ES-I3 (cell line): ENCODE results near the gene KIAA0930.

Experiments used
- H3K36me3 ChIP-seq: 2 replicates; pipeline ENCODE4 v1.6.1; 2013; ENCODE audit warnings: mild to moderate bottlenecking, low read length, control low read depth, moderate library complexity; ENCODE audit not compliant: insufficient read depth
- H3K4me1 ChIP-seq: 2 replicates; pipeline ENCODE4 v1.6.1; 2013; ENCODE audit warnings: mild to moderate bottlenecking, control low read depth, low read length; ENCODE audit not compliant: insufficient read depth
- H3K9ac ChIP-seq: 2 replicates; pipeline ENCODE4 v1.6.1; 2013; ENCODE audit warnings: low read depth, mild to moderate bottlenecking, low read length, moderate library complexity
- H3K9me3 ChIP-seq: 2 replicates; pipeline ENCODE4 v1.6.1; 2013; ENCODE audit warnings: mild to moderate bottlenecking, low read length, moderate library complexity; ENCODE audit not compliant: control insufficient read depth, insufficient read depth

KIAA0930 gene

DNA sequence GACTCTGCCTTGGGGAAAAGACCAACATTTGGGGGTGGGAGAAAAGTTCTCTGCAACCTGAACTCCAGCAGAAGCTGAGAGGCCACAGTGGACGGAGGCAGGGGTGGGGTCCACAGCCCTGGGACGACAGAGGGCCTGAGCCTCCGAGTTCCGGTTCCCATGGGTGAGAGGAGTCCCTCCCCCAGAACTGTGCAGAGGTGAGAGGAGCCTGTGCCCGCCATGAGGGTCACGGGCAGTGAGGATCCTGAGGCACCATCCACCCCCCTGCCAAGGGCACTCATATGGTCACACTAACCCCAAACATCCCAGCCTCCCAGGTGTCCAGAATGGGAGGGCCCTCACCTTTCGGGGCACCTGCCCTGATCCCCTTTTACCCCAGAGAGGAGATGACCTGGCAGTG is 30.5 kb downstream of the KIAA0930 start:
- peaks cover 13% of the 10 kb centered on the region; the same call in 1 of the 2 replicates for H3K4me1 ChIP-seq

DNA sequence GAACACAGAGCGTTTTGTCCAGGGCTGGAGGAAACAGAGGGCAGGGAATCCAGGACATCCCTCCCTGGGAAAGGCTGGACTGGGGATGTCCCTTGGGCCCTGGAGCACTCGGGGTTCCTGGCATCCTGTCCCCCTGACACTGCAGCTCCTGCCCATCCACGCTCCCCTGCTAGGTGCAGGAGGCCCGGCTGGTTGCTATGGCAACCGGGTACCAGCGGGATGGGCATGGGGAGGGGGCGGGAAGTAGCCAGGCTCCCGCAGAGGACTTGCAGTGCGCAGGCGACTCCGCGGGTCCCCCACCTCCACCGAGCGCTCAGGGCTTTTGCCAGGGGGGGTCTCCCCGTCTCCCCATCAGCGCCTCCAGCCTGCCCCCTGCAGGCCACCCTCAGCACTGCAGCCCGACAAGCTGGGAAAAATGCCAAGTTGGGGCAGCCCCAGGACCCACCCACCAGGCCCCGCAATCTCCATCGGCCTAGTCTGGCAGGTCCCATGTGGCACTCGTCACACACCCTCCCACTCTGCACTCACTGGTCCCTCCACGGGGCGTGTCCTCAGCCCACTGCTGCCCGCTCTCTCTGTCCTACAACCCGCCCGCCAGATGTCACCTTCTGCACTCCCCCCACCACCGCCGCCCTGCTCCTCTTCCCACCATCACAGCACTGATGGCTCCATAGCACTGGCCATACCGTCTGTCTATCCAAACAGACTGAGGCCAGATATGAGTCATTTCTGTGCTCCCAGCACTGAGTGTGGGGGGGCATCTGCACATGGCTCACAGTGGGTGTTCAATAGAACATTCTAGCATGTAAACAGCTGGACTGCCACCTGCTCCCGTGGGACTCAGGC is 31.5 kb downstream of the KIAA0930 start:
- Histone ChIP-seq H3K9ac (no peak overlapping the region), H3K4me1 (peaks cover 13% of the 10 kb centered on the region; the same call in 1 of the 2 replicates), H3K36me3 (no peaks in the 10 kb centered on the region; the same call in 1 of the 2 replicates), H3K9me3 (no peaks in the 10 kb centered on the region)

More for the DNA sequence above, 30.5 kb downstream of the KIAA0930 start:
- Histone ChIP-seq H3K9ac (no peak overlapping the region), H3K36me3 (no peaks in the 10 kb centered on the region; the same call in 1 of the 2 replicates), H3K9me3 (no peaks in the 10 kb centered on the region)

DNA sequence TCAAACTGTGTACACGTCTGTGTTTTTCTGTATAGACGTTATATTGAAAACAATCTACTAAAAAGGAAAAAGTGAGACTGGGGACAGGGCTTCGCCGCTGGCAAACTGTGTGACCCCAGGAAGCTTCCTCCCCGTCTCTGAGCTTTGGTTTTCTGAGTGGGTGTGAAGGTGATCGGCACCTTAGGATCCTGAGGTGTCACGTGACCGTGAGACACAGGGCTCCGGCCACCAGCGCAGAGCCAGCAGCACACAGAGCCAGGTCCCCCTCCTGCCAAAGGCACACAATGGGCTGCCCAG is 32.0 kb downstream of the KIAA0930 start:
- Histone ChIP-seq H3K36me3 (no peaks in the 10 kb centered on the region; the same call in 1 of the 2 replicates), H3K4me1 (peaks cover 13% of the 10 kb centered on the region; the same call in 1 of the 2 replicates), H3K9me3 (no peaks in the 10 kb centered on the region), H3K9ac (no peak overlapping the region)

GRCh38 chr22:45207981-45208664 is 32.6 kb downstream of the KIAA0930 start:
- Histone ChIP-seq H3K9ac (no peak overlapping the region), H3K9me3 (no peaks in the 10 kb centered on the region), H3K4me1 (peaks cover 13% of the 10 kb centered on the region; the same call in 1 of the 2 replicates), H3K36me3 (no peaks in the 10 kb centered on the region; the same call in 1 of the 2 replicates)

DNA sequence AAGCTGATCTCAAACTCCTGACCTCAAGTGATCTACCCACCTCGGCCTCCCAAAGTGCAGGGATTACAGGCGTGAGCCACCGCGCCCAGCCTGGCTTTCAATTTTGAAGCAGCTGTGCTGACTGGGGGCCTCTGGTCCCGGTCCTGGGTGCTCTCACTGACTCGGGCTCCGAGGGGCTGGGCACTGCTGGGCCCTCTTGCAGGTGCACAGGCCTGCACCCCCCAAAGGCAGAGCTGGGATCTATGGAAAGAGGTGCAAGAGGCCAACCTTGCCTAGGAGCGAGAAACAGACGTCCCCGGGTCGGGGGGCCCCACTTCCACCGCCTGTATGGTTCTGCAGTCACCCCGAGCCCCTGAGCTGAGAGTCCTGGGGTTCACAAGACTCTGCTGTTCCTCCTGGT is 33.2 kb downstream of the KIAA0930 start:
- Histone ChIP-seq H3K4me1 (peaks cover 9% of the 10 kb centered on the region; the same call in 1 of the 2 replicates), H3K9me3 (no peaks in the 10 kb centered on the region), H3K36me3 (peaks cover 4% of the 10 kb centered on the region), H3K9ac (no peak overlapping the region)

- no peaks in the 10 kb centered on the region for H3K9me3 ChIP-seq
- peaks cover 5% of the 10 kb centered on the region for H3K36me3 ChIP-seq
- H3K9ac ChIP-seq: no peak overlapping the region
- 0 out of 2 replicates have a peak, but pooled peaks cover 2% of the 10 kb centered on the region for H3K4me1 ChIP-seq
Observed at GRCh38 chr22:45206233-45206632, 34.5 kb downstream of the KIAA0930 start.

DNA sequence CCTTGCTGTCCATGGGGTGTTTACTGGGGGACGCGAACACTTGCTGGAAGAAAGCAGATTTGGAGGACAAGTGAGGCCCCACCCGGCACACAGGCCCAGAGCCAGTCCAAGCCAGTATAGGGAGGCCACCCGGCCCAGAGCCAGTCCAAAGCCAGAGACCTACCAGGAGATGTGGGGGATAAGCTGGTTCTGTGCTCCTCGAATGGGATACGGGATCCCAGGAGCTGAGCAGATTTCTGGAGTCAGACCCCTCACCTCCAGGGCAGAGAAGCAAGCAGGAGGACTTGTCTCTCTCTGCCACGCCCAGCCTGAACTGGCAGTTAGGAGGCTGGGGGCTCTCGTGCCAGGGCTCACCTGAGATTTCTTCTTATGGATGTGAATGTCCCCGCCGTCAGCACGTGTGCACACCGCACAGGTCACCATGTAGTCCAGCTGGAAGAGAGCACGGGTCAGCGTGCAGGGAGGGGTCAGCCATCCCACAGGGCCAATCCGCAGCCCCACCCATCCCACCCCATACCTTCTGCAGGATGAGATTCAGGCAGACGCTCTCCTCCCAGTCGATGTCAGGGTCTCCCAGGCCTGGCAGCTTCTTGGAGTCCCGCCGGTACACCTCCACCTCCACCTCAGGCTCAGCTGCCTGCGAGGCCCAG is 35.3 kb downstream of the KIAA0930 start:
- Histone ChIP-seq H3K9ac (no peak overlapping the region), H3K4me1 (0 out of 2 replicates have a peak, but pooled peaks cover 4% of the 10 kb centered on the region), H3K9me3 (no peaks in the 10 kb centered on the region), H3K36me3 (peaks cover 8% of the 10 kb centered on the region; the same call in 1 of the 2 replicates)

- H3K36me3 ChIP-seq: peaks cover 8% of the 10 kb centered on the region
- H3K9me3 ChIP-seq: no peaks in the 10 kb centered on the region
- H3K9ac ChIP-seq: no peak overlapping the region
- 0 out of 2 replicates have a peak, but pooled peaks cover 4% of the 10 kb centered on the region for H3K4me1 ChIP-seq
Observed at GRCh38 chr22:45204819-45205218, 35.9 kb downstream of the KIAA0930 start.

- Histone ChIP-seq H3K9ac (no peak overlapping the region), H3K4me1 (peaks cover 4% of the 10 kb centered on the region; the same call in 1 of the 2 replicates), H3K36me3 (peaks cover 8% of the 10 kb centered on the region), H3K9me3 (no peaks in the 10 kb centered on the region)
Observed at GRCh38 chr22:45204241-45204640, 36.5 kb downstream of the KIAA0930 start.

DNA sequence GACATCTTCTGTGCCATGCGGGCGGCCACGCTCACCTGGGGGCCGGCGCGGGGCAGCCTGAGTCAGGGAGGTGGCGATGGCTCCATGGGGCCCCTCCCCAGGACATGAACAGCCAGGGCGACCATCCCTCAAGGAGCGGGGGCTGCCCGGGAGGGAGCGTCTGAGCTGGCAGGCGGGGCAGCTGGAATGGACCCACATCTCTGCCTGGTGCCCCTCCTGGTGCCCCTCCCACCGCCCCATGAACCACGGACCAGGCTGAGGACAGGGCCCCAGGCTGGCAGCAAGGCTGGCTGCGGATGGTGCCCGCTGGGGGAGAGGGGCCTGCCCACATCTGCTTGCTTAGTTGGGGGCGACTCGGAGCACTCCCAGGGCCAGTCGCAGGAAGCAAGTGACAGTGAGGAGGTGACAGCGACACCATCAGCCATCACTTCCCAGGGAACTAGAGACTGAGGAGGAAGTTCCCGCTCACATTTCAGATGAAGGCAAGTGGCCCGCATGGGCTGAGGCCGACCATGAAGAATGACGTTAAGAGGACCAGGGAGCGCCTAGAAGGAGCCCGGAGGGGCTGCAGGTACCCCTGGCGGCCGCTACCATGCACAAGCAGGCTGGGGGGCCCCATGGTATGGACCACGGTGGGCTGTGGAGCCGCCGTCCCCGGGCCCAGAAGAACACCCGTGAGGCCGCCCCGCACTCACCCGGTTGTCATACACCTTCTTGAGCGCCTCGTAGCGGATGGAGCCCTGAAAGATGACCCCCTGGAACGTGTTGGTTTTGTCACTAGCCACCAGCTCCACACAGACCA is 37.3 kb downstream of the KIAA0930 start:
- Histone ChIP-seq H3K9ac (no peak overlapping the region), H3K4me1 (peaks cover 9% of the 10 kb centered on the region; the same call in 1 of the 2 replicates), H3K36me3 (peaks cover 8% of the 10 kb centered on the region), H3K9me3 (no peaks in the 10 kb centered on the region)

DNA sequence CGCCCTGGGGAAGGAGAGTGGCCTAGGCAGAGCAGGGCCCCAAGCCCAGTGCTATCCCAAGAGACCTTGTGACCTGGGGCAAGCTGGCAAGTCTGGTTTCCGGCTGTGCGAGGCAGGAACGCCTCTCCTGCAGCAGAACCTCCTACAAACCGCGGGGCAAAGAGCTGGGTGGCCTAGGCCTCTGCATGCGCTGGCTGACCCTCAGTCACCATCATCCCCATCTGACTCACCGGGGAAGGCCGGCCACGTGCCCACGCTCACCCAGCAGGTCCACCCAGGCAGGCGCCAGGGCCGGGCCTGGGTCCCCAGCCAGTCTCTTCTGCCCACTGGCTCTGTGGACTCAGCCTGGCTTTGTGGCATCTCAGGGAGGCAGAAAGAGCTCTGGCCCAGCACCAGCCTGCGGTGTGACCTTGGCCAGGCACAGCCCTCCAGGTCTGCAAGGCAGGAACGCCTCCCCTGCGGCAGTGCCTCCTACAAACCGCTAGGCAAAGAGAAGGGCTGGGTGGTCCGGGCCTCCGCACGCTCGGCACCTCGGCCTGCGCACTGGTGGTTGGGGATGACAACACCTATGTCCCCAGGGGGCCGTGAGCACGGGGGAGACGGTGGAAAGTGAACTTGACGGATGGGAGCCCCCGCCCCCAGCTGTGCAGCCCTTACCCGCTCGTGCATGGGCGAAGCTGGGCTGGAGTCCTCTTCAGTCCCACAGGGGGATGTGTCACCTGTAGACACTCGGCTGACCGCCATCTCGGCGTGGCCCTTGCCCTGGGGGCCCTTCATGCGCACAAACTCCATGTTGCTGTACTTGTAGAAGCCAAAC is 38.2 kb downstream of the KIAA0930 start:
- Histone ChIP-seq H3K9me3 (no peaks in the 10 kb centered on the region), H3K4me1 (peaks cover 9% of the 10 kb centered on the region; the same call in 1 of the 2 replicates), H3K9ac (no peak overlapping the region), H3K36me3 (peaks cover 8% of the 10 kb centered on the region)

- Histone ChIP-seq H3K36me3 (peaks cover 8% of the 10 kb centered on the region), H3K9ac (no peak overlapping the region), H3K4me1 (peaks cover 9% of the 10 kb centered on the region; the same call in 1 of the 2 replicates), H3K9me3 (no peaks in the 10 kb centered on the region)
Observed at GRCh38 chr22:45201678-45202332, 38.9 kb downstream of the KIAA0930 start.
